Stimulated activated naive CD8-positive, alpha-beta T cell treated with anti-CD3 and anti-CD28 coated beads, Interleukin-15, Interleukin-2, amounts not matched to agents 100 ng/mL and 50 ng/mL, for 24 hours (primary cell): ENCODE results near the gene TFE3.

Source experiments
- H3K27ac Mint-ChIP-seq: one replicate; pipeline ENCODE4 v1.8.0; 2021; ENCODE audit warnings: mild to moderate bottlenecking, mixed read lengths
- H3K27me3 Mint-ChIP-seq: one replicate; pipeline ENCODE4 v1.8.0; 2021; ENCODE audit warnings: mixed read lengths
- H3K36me3 Mint-ChIP-seq: one replicate; pipeline ENCODE4 v1.8.0; 2021; ENCODE audit warnings: low read depth, mixed read lengths
- H3K4me1 Mint-ChIP-seq: one replicate; pipeline ENCODE4 v1.8.0; 2021; ENCODE audit warnings: low read depth, mixed read lengths
- H3K4me3 Mint-ChIP-seq: one replicate; pipeline ENCODE4 v1.8.0; 2021; ENCODE audit warnings: mild to moderate bottlenecking, mixed read lengths
- H3K9me3 Mint-ChIP-seq: one replicate; pipeline ENCODE4 v1.8.0; 2021; ENCODE audit warnings: mixed read lengths

Gene TFE3

DNA sequence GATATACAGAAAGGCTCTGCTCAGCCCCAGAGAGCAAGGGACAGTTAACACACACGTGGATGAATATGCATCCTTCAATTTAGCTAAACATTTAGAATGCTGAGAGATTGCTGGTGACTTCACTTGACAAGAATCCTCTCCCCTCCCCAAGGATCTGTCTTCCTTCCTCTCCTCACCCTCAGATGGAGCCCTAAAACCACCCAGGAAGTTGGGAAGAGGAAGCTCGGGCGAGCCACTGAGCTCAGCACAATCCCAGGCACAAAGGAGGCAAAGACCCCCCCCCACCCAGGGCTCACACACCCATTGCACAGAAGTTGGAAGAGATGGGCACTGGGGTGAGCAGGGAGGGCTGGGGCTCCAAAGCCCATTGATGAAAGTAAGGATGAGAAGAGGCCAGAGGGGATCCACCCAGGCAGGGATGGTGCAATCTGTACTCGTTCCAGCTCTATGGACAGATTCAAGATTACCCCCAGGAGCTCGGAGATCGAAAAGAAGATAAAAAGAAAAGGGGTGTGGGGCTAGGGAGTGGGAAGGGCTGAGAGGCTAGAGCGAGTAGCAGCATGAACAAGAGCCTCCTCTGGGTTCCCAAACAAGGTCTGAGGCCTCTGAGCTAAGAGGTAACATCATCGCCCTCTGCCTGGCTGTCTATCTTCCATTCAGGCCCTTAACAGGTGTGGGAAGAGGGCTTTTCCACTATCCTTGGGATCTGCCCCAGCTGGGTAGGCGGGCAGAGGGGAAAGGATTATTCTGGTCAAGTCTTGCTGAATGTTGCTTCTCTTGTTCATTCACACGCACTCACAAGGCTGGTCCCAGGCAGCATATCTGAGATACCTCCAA lies 1.2 kb downstream of the TFE3 start:
- Mint-ChIP-seq H3K27me3 (no peaks in the 10 kb centered on the region), H3K27ac (peak overlapping the region; percentile 92), H3K4me1 (peaks cover 38% of the 10 kb centered on the region), H3K9me3 (no peaks in the 10 kb centered on the region), H3K4me3 (peak overlapping the region; percentile 94), H3K36me3 (peaks cover 11% of the 10 kb centered on the region)

DNA sequence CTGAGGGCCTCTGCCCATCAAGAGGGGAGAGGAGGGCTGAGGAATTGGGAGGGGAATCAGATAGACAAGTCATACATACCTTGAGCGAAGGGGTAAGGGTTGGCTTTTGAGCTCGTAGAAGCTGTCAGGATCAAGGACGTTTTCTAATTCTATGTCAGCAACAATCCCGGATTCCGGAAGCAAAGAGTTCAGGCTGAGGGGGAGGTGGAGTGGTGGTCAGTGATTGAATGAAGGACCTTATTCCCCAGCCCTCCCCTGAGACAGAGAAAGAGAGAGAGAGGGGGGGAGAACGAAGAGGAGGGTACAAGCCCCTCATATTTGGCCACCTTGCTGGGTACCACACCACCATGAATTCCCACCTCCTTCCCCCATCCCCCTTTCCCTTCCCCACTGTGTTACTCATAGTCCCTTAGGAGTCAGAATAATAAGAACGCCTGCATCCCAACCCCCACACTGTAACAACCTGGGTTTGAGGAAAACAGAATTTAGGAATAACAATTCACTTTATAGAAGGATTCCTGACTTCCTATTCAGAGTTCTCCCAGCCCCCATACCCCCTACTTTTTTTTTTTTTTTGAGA lies 2.7 kb downstream of the TFE3 start:
- no peaks in the 10 kb centered on the region for H3K9me3 Mint-ChIP-seq
- H3K27ac Mint-ChIP-seq, result peak overlapping the region; percentile 49
- no peak overlapping the region for H3K4me3 Mint-ChIP-seq
- peaks cover 38% of the 10 kb centered on the region for H3K4me1 Mint-ChIP-seq
- H3K36me3 Mint-ChIP-seq, result peaks cover 11% of the 10 kb centered on the region
- H3K27me3 Mint-ChIP-seq, result no peaks in the 10 kb centered on the region

DNA sequence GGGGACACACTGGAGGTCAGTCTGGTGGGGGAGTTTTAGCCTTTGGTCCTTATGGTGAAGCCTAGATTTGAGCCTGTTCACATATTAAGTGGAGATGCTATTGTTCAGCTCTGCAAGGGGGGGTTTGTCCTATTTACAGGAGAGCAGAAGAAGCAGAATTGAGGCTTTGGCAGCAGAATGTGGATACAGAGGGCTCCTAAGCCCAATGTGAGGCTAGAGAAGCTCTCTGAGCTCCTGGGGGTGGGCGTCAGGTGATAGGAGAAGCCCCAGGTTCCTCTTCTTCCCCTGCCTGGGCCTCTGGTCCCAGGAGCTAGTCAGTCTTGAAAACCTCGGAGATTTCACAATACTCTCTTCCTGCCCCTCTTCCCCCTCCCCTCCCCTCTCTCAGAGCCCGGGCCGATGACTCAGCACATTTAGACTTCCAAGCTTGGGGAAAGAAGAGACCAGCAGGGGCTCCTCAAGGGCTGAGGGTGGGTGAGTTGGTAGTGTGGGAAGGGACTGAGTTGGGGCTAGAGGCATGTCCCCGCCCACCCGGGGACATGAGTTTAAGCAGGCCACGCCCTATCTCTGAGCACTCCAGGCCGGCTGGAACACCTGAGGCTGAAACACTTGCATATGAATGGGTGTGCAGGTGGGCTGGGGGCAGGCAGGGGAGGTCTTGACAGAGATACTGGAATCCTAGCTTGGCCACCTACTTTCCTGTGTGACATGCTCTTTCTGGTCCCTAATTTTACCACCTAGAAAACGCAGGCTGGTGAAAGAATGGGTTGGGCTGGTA lies 3.4 kb downstream of the TFE3 start:
- Mint-ChIP-seq H3K27me3 (no peaks in the 10 kb centered on the region), H3K4me1 (peaks cover 38% of the 10 kb centered on the region), H3K9me3 (no peaks in the 10 kb centered on the region), H3K4me3 (peak overlapping the region; percentile 47), H3K27ac (peak overlapping the region; percentile 61), H3K36me3 (peaks cover 12% of the 10 kb centered on the region)

DNA sequence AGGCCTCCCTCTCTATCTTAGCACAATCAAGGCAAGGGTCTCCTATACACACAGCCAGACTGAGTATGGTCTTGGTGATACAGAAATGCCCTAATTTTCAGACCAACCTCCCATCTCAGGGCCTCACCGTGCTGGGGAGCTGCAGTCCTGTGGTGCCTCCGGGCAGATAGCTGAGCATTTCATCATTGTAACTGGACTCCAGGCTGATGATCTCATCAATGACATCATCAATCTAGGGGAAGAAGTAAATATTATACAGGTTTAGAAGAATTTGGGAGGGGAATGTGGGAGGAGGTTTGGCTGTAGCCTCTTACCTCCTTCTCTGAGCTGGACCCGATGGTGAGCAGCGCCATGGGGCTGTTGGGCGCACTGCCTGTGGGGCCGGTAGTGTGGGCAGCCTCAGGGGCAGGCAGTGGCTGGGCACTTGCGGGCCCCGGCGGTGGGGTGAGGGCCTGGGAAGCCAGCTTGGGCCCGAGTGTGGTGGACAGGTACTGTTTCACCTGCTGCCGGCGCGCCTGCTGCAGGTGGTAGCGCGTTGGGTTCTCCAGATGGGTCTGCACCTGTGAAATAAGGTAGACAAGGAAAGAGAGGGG lies 5.2 kb downstream of the TFE3 start:
- no peaks in the 10 kb centered on the region for H3K9me3 Mint-ChIP-seq
- no peak overlapping the region for H3K4me3 Mint-ChIP-seq
- H3K27me3 Mint-ChIP-seq, result no peaks in the 10 kb centered on the region
- H3K36me3 Mint-ChIP-seq, result peaks cover 26% of the 10 kb centered on the region
- H3K4me1 Mint-ChIP-seq, result peaks cover 33% of the 10 kb centered on the region
- H3K27ac Mint-ChIP-seq, result peak overlapping the region; percentile 45

DNA sequence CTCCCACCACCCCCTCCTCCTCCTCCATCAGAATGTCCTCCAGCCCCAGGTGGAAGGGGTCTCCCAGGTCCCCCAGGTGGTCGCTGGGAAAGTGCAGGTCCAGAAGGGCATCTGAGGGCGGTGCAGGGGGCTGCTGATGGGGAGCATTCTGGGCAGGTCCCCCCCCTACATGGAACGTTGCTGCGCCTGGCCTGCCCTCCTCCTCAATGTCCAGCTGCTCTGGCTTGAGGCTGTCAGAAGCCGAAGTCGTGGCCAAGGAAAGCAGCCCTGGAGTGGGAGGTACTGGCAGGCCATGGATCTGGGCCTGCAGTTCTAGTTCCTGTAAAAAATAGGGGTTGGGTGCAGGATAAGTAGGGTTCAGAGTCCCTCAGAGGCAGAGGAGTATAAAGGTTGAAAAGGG lies 12.9 kb downstream of the TFE3 start:
- Mint-ChIP-seq H3K4me1 (no peaks in the 10 kb centered on the region), H3K9me3 (no peaks in the 10 kb centered on the region), H3K27ac (no peak overlapping the region), H3K27me3 (no peaks in the 10 kb centered on the region), H3K36me3 (peaks cover 25% of the 10 kb centered on the region), H3K4me3 (no peak overlapping the region)

DNA sequence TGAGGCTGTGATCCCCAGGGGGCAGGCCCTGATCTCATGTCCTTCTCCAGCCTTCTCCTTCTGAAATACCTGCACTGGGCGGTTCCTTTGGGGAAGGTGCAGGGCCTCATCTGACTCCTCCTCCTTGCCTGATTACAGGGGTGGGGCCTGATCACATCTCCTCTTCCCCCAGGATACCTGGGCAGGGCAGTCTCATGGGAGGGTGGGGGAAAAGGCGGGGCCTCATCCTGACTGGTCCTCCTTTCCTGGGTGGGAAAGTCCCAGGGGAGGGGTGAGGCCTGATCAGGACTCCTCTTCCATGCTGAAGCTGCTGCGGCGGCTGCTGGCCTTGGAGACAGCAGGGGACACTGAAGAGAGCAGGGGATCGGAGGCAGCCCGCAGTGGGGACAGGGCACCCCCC lies 13.3 kb downstream of the TFE3 start:
- no peak overlapping the region for H3K27ac Mint-ChIP-seq
- no peaks in the 10 kb centered on the region for H3K27me3 Mint-ChIP-seq
- H3K4me1 Mint-ChIP-seq, result no peaks in the 10 kb centered on the region
- no peak overlapping the region for H3K4me3 Mint-ChIP-seq
- H3K9me3 Mint-ChIP-seq, result no peaks in the 10 kb centered on the region
- peaks cover 24% of the 10 kb centered on the region for H3K36me3 Mint-ChIP-seq

DNA sequence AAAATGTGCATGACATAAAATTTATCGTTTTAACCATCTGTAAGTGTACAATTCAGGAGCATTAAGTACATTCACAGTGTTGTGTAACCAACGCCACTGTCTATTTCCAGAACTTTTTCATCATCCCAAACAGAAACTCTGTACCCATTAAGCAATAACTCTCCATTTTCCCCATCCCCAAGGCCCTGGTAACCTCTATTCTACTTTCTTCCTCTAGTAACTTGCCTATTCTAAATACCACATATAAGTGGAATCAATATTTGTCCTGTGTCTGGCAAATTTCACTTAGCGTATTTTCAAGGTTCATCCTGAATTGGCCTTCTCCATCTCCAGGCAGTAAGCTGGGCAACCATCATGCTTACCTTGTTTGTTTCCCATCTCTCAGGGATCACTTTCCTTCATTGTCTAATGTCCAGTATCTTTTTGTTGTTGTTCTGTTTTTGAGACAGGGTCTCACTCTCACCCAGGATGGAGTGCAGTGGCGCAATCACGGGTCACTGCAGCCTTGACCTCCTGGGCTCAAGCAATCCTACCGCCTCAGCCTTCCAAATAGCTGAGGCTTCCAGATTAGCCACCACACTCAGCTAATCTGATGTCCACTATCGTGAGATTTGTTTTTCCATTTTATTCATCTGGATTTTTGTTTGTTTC lies 23.4 kb downstream of the TFE3 start:
- no peak overlapping the region for H3K27ac Mint-ChIP-seq

DNA sequence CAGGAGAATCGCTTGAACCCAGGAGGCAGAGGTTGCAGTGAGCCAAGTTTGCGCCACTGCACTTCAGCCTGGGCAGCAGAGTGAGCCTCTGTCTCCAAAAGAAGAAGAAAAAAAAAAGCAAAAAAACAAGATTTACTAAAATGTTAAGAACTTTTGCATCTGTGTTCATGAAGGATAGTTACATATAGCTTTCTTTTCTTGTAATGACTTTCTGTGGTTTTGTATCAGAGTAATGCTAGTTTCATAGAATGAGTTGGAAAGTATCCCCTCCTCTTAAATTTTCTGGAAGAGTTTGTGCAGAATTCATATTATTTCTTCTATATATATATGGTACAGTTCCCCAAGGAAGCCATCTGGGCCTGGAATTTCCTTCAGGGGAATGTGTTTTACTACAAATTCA lies 24.1 kb downstream of the TFE3 start:
- no peaks in the 10 kb centered on the region for H3K9me3 Mint-ChIP-seq
- no peaks in the 10 kb centered on the region for H3K36me3 Mint-ChIP-seq
- H3K4me1 Mint-ChIP-seq, result no peaks in the 10 kb centered on the region
- H3K4me3 Mint-ChIP-seq, result no peak overlapping the region
- H3K27ac Mint-ChIP-seq, result no peak overlapping the region
- no peaks in the 10 kb centered on the region for H3K27me3 Mint-ChIP-seq

More for the DNA sequence above, 23.4 kb downstream of the TFE3 start:
- no peak overlapping the region for H3K4me3 Mint-ChIP-seq
- no peaks in the 10 kb centered on the region for H3K9me3 Mint-ChIP-seq
- no peaks in the 10 kb centered on the region for H3K36me3 Mint-ChIP-seq
- no peaks in the 10 kb centered on the region for H3K4me1 Mint-ChIP-seq
- no peaks in the 10 kb centered on the region for H3K27me3 Mint-ChIP-seq

DNA sequence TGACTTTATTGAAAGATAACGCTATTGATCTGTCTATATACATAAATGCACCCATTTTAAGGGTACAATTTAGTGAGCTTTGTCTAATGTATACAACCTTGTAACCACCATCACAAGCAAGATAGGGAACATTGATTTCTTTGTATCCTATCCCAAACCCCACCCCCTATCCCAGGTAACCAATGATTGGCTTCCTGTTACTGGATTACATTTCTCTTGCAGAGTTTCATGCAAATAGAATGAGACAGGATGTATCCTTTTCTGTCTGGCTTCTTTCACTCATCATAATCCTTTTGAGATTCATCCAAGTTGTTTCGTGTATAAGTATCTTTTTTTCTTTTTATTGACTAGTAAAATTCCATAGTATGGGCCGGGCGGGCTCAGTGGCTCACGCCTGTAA lies 39.5 kb downstream of the TFE3 start:
- Mint-ChIP-seq H3K9me3 (no peaks in the 10 kb centered on the region), H3K27me3 (no peaks in the 10 kb centered on the region), H3K4me1 (peaks cover 25% of the 10 kb centered on the region), H3K4me3 (peak overlapping the region; percentile 30), H3K36me3 (peaks cover 14% of the 10 kb centered on the region), H3K27ac (peak overlapping the region; percentile 49)

DNA sequence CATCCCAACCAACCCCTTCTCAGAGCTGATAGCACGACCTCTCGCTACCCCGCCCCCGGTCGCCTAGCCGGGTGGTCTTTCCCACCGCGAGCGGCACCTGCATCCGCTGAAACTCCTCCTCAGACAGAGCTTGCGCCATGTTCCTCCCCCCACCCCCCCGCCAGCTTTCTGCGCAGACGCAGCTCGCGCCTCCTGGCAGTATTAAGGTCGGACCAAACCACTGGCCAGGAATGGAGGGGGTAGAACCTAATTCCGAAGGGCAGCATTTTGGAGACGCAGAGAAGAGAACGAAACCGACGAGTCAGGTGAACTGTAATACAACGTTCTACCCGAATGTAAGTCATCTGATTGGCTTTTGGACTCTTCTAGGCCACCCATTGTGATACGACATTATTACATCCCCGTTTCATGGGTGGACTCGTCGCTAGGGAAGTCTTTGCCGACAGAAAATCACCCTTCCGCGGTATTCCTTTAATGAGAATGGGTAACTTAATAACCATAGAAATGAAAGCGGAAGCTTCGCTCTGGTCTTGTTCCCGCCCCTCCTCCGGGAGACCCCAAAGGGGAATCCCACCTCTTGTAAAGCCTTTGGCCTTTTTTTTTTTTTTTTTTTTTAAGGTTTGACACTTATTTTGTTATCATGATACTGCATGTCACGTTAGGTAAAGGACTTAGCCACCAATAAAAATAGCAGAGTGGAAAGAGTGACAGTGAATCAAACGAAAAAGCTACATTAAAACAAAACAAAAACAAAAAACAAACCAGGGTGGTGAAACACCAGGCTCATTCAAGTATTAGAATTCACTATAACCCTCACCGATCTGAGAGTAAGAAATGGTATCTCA lies 40.8 kb downstream of the TFE3 start, which contains the start of gene GRIPAP1:
TSS of gene GRIPAP1 (minus strand) at position 174 of the 845 bp plus-strand sequence. CDS start at position 139, 35 bp downstream.
- Mint-ChIP-seq H3K36me3 (peaks cover 25% of the 10 kb centered on the region), H3K4me3 (peak within 1 kb of the TSS; percentile 98), H3K27me3 (no peaks in the 10 kb centered on the region), H3K4me1 (peaks cover 35% of the 10 kb centered on the region), H3K9me3 (no peaks in the 10 kb centered on the region), H3K27ac (peak within 1 kb of the TSS; percentile 98)

DNA sequence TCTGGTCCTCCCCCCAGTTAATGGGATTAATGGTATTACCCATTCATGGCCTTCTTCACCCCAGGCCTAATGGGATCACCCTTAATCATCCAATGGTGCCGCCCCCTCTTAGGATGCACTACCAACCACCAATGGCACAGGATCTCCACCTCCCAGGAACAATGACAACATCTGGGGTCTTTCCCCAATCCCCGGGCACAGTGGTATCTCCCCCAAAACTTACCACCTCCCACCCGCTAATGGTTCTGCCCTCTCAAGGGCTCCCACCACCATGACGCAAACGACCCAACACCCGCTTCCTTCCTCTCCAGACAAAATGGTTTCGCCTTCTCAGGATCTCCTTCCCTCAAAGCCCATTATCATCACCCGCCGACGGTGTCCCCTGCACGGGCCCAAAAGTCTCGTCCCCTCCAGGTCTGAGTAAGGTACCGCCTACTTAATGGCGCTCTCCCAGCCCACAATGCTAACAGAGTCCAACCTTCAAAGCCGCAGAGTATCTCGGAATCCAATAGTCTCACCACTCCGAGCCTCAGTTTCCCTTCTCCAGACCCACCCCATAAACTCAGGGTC lies 41.6 kb downstream of the TFE3 start:
- Mint-ChIP-seq H3K4me3 (peak overlapping the region; percentile 98), H3K36me3 (peaks cover 32% of the 10 kb centered on the region), H3K27ac (peak overlapping the region; percentile 98), H3K27me3 (no peaks in the 10 kb centered on the region), H3K9me3 (no peaks in the 10 kb centered on the region), H3K4me1 (peaks cover 38% of the 10 kb centered on the region)

DNA sequence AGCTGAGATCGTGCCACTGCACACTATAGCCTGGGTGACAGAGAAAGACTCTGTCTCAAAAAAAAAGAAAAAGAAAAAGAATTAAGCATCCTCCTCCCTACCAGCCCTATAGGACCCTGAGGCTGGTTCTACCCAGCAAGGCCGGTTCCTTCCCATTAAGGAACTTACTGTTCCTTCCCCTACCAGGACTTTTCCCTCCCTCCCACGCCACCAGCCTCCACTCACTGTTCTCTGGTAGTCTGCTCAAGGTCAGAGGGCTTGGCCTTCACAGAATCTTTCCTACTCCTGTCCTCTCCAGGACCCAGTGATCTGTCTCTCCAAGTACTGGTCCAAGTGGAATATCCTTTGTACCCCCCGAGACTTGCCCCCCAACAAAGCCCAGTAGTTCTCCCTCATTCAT lies 42.5 kb downstream of the TFE3 start:
- H3K27ac Mint-ChIP-seq, result peak overlapping the region; percentile 98

DNA sequence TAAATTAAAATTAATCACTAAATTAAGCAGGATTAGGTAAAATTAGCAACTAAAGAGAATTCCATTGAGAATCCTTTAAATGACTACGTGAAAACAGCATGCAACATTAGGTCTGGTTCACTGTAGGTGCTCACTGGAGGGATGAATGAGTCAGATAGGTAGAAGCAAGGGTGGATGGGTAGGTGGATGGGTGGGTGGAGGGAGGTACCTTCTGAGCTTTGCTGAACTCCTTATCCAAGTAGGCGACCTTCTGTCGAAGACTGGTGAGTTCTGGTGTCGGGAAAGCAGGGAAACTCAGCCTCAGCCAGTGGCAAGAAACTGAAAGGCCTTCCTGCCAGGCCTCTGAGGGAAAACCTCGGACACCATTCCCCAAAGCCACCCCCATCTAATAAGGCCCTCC lies 44.1 kb downstream of the TFE3 start:
- Mint-ChIP-seq H3K4me3 (no peak overlapping the region), H3K9me3 (no peaks in the 10 kb centered on the region), H3K36me3 (peaks cover 43% of the 10 kb centered on the region), H3K4me1 (peaks cover 40% of the 10 kb centered on the region), H3K27me3 (no peaks in the 10 kb centered on the region), H3K27ac (no peak overlapping the region)

More for the DNA sequence above, 42.5 kb downstream of the TFE3 start:
- H3K4me1 Mint-ChIP-seq, result peaks cover 40% of the 10 kb centered on the region
- no peaks in the 10 kb centered on the region for H3K9me3 Mint-ChIP-seq
- H3K27me3 Mint-ChIP-seq, result no peaks in the 10 kb centered on the region
- H3K36me3 Mint-ChIP-seq, result peaks cover 35% of the 10 kb centered on the region
- H3K4me3 Mint-ChIP-seq, result peak overlapping the region; percentile 98
